ENCODE measurements around the gene PDE6G.

The PDE6G gene

GRCh38 chr17:81672504-81672903, 16.2 kb upstream of the PDE6G start:
- TF ChIP-seq Cebpa-rat (IDR thresholded peaks at IDR 0.05) = no peak
- Histone ChIP-seq H3K4me3 (no peak overlapping the region), H3K27me3 (no peaks in the 10 kb centered on the region), H3K27ac (no peak overlapping the region), H3K36me3 (peaks cover 68 to 80% (median 75%) of the 10 kb centered on the region in 11 experiments), H3K4me1 (peaks cover 27 to 77% (median 71%) of the 10 kb centered on the region in 10 experiments), H3K4me2 (no peak overlapping the region), H4K20me1 (peaks cover 0 to 95% (median 68%) of the 10 kb centered on the region in 11 experiments; a peak in 17 of 22 replicates), H3K9me3 (replicated peaks in 1 of 11) (no peaks in the 10 kb centered on the region), H3K9ac (peak overlapping the region in 8 of 11 experiments; percentile 2 to 77 (median 48); a peak in 9 of 22 replicates)

- Histone ChIP-seq H3K27me3 (no peaks in the 10 kb centered on the region), H3K9me3 (replicated peaks in 1 of 11) (no peaks in the 10 kb centered on the region), H3K4me3 (peak overlapping the region; percentile 84 to 100 (median 98)), H3K9ac (peak overlapping the region; percentile 91 to 99 (median 95); a peak in 19 of 22 replicates), H3K36me3 (peaks cover 55 to 69% (median 65%) of the 10 kb centered on the region in 11 experiments), H3K4me2 (peak overlapping the region; percentile 85 to 98 (median 94)), H3K4me1 (peaks cover 35 to 59% (median 52%) of the 10 kb centered on the region in 10 experiments), H4K20me1 (peaks cover 0 to 50% (median 35%) of the 10 kb centered on the region in 11 experiments; a peak in 16 of 22 replicates), H3K27ac (peak overlapping the region in 9 of 11 experiments; percentile 93 to 99 (median 95); a peak in 12 of 22 replicates)
- TF ChIP-seq Cebpa-rat (IDR thresholded peaks at IDR 0.05) = no peak
Measured at GRCh38 chr17:81667754-81668153, 11.4 kb upstream of the PDE6G start.

DNA sequence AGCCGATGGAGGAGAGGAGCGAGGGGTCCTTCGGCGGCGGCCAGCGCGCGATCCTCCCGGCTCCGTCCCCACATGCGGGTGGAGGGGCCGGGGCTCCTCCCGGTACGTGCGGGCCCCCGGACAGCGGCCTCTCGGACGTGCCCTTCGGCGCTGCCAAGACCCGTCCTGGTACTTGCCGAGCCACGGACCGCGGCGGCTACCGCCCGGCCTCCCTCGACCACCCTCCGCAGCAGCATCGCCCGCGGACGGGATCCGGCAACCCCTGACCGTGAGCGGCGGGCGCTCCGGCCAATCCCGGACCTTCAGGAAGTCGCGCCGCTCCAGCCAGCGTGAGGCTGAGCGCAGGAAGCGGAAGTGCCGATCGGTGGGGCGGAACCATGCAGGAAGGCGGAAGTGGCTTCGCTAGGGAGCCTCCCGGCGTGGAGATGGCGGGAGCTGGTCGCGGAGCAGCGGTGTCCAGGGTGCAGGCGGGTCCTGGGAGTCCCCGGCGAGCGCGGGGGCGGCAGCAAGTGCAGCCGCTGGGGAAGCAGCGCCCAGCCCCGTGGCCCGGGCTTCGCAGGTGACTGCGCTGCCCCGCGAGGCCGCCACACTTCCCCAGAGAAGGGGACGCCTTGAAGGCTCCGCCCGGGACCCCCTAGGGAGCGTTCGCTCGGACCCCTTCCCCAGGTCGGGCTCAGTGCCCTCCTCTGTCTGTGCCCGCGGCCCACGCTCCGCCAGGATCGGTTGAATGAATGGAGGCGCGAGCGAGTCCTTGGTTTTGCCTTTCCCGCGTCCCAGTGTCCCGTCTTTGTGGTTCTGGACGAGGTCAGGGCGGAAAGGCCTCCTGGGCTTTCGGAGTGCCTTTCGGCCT, 10.2 kb upstream of the PDE6G start, which contains the start of the genes CCDC137 and OXLD1:
Gene CCDC137, plus strand, starts transcription at position 396 of the 850 bp plus-strand sequence. Its CDS starts 30 bp downstream, at position 426.
Gene OXLD1, minus strand, starts transcription at position 264 of the 850 bp plus-strand sequence. Its CDS starts 28 bp downstream, at position 236.
- peak within 1 kb of the TSS; percentile 84 to 100 (median 98) for H3K4me3 ChIP-seq
- peak within 1 kb of the TSS; percentile 81 to 99 (median 95) for H3K27ac ChIP-seq
- H3K4me2 ChIP-seq = peak within 1 kb of the TSS; percentile 88 to 99 (median 97)
- H3K4me1 ChIP-seq = peaks cover 35 to 53% (median 49%) of the 10 kb centered on the region in 10 experiments
- H3K36me3 ChIP-seq = peaks cover 43 to 57% (median 53%) of the 10 kb centered on the region in 11 experiments
- no peak for TF ChIP-seq Cebpa-rat (IDR thresholded peaks at IDR 0.05)
- H3K27me3 ChIP-seq = no peaks in the 10 kb centered on the region
- H4K20me1 ChIP-seq = peaks cover 0 to 38% (median 23%) of the 10 kb centered on the region in 11 experiments; a peak in 13 of 22 replicates
- no peaks in the 10 kb centered on the region for H3K9me3 ChIP-seq (replicated peaks in 1 of 11)
- H3K9ac ChIP-seq = peak within 1 kb of the TSS; percentile 91 to 99 (median 95)

DNA sequence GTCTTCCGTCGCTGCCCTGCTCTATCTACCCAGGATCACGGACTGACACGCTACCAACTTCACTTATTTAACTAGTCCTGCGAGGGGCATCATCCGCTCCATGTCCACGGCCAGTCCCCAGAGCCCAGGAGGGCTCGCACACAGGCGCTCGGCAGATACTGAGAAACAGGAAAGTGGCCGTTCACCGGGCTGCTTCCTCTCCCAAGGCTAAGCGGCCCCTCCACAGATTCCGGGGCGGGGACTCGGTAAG, 9.7 kb upstream of the PDE6G start:
- no peaks in the 10 kb centered on the region for H3K9me3 ChIP-seq (replicated peaks in 1 of 11)
- H3K9ac ChIP-seq = peak overlapping the region; percentile 91 to 99 (median 95)
- peak overlapping the region; percentile 88 to 99 (median 97) for H3K4me2 ChIP-seq
- peaks cover 35 to 53% (median 49%) of the 10 kb centered on the region in 10 experiments for H3K4me1 ChIP-seq
- no peaks in the 10 kb centered on the region for H3K27me3 ChIP-seq
- peaks cover 38 to 52% (median 47%) of the 10 kb centered on the region in 11 experiments for H3K36me3 ChIP-seq
- TF ChIP-seq Cebpa-rat (IDR thresholded peaks at IDR 0.05) = no peak
- H3K4me3 ChIP-seq = peak overlapping the region; percentile 84 to 100 (median 98)
- peak overlapping the region; percentile 81 to 99 (median 95) for H3K27ac ChIP-seq
- peaks cover 0 to 33% (median 17%) of the 10 kb centered on the region in 11 experiments; a peak in 13 of 22 replicates for H4K20me1 ChIP-seq

GRCh38 chr17:81665205-81666091, 9.1 kb upstream of the PDE6G start:
- H3K36me3 ChIP-seq = peaks cover 32 to 46% (median 42%) of the 10 kb centered on the region in 11 experiments
- H3K4me1 ChIP-seq = peaks cover 35 to 53% (median 49%) of the 10 kb centered on the region in 10 experiments
- no peak for TF ChIP-seq Cebpa-rat (IDR thresholded peaks at IDR 0.05)
- H3K4me2 ChIP-seq = peak overlapping the region; percentile 88 to 99 (median 97)
- no peaks in the 10 kb centered on the region for H3K27me3 ChIP-seq
- H3K27ac ChIP-seq = peak overlapping the region; percentile 81 to 99 (median 95); a peak in 21 of 22 replicates
- no peaks in the 10 kb centered on the region for H3K9me3 ChIP-seq (replicated peaks in 1 of 11)
- peak overlapping the region; percentile 91 to 99 (median 95) for H3K9ac ChIP-seq
- H4K20me1 ChIP-seq = peaks cover 0 to 27% (median 12%) of the 10 kb centered on the region in 11 experiments; a peak in 12 of 22 replicates
- peak overlapping the region; percentile 84 to 100 (median 98) for H3K4me3 ChIP-seq

DNA sequence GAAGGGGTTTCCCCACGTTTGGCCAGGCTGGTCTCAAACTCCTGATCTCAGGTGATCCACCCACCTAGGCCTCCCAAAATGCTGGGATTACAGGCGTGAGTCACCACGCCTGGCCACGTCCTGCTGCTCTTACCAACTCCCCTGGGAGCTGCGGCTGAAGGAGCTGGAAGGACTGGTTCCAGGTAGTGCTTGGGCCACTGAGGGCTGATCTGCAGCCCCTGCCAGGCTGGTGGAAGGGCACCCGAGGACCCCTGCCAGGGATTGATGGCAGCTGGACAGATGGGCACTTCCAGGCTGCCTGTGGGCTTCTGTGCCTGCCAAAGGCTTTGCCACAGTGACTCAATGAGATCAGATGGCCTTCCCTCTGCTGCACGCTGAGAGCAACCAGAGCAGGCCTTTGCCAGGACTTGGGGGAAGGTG, 7.7 kb upstream of the PDE6G start:
- H3K36me3 ChIP-seq = peaks cover 18 to 32% (median 28%) of the 10 kb centered on the region in 11 experiments
- H3K27ac ChIP-seq = peak overlapping the region in 6 of 11 experiments; percentile 0 to 47 (median 17); a peak in 7 of 22 replicates
- H3K4me1 ChIP-seq = peaks cover 36 to 52% (median 48%) of the 10 kb centered on the region in 10 experiments
- no peak for TF ChIP-seq Cebpa-rat (IDR thresholded peaks at IDR 0.05)
- peak overlapping the region in 6 of 11 experiments; percentile 20 to 99 (median 90); a peak in 6 of 22 replicates for H3K4me2 ChIP-seq
- H3K27me3 ChIP-seq = no peaks in the 10 kb centered on the region
- no peak overlapping the region for H3K4me3 ChIP-seq
- H3K9ac ChIP-seq = peak overlapping the region in 3 of 11 experiments; percentile 7 to 18 (median 8); a peak in 1 of 22 replicates
- H4K20me1 ChIP-seq = peaks cover 0 to 13% (median 1%) of the 10 kb centered on the region in 11 experiments; a peak in 7 of 22 replicates
- H3K9me3 ChIP-seq (replicated peaks in 1 of 11) = no peaks in the 10 kb centered on the region

DNA sequence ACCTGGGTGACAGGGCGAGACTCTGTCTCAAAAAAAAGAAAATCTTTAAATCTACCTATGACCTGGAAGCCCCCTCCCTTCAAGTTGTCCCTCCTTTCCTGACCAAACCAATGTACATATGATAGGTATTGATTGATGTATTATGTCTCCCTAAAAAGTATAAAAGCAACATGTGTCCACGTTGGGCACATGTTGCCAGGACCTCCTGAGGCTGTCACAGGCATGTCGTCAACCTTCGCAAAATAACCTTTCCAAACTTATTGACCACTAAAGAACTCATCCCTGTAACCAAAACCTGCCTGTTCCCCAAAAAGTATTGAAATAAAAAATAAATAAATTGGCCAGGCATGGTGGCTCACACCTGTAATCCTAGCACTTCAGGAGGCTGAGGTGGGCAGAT, 5.7 kb upstream of the PDE6G start:
- Histone ChIP-seq H4K20me1 (no peaks in the 10 kb centered on the region), H3K36me3 (peaks cover 8 to 18% (median 15%) of the 10 kb centered on the region in 11 experiments; a peak in 20 of 22 replicates), H3K4me1 (peaks cover 26 to 48% (median 41%) of the 10 kb centered on the region in 10 experiments), H3K4me2 (no peak overlapping the region), H3K27ac (no peak overlapping the region), H3K9ac (no peak overlapping the region), H3K27me3 (no peaks in the 10 kb centered on the region), H3K9me3 (replicated peaks in 1 of 11) (no peaks in the 10 kb centered on the region), H3K4me3 (no peak overlapping the region)
- no peak for TF ChIP-seq Cebpa-rat (IDR thresholded peaks at IDR 0.05)

GRCh38 chr17:81660441-81660840, 4.1 kb upstream of the PDE6G start:
- Histone ChIP-seq H3K27ac (no peak overlapping the region), H3K4me2 (no peak overlapping the region), H3K4me1 (peaks cover 38 to 59% (median 51%) of the 10 kb centered on the region in 10 experiments), H4K20me1 (no peaks in the 10 kb centered on the region), H3K27me3 (no peaks in the 10 kb centered on the region), H3K9me3 (replicated peaks in 1 of 11) (no peaks in the 10 kb centered on the region), H3K9ac (peak overlapping the region in 2 of 11 experiments; percentile 6 to 28; a peak in 1 of 22 replicates), H3K4me3 (no peak overlapping the region), H3K36me3 (peaks cover 8 to 18% (median 15%) of the 10 kb centered on the region in 11 experiments; a peak in 20 of 22 replicates)
- TF ChIP-seq Cebpa-rat (IDR thresholded peaks at IDR 0.05) = no peak
